CD4-positive, alpha-beta T cell (primary cell): ENCODE data around the gene SYTL3. TPM values are rescaled to one million over a fixed set of nuclear protein-coding genes. Genes with fewer than 3 reads are reported as not detected.

Source experiments
- ATAC-seq: fragments of 200-7000 bp; cut with Tn5 transposase; one replicate; pipeline ENCODE4 v1.10.0; 2022; ENCODE audit warnings: mild to moderate bottlenecking; ENCODE audit not compliant: poor library complexity
- CTCF ChIA-PET: fragments of 350-600 bp; sonication (Branson Sonifier 250); formaldehyde crosslinking; loops from one replicate; lab custom pipeline; 2021; ENCODE audit warnings: antibody characterized with exemption, inconsistent platforms; lab: Charles Lee
- POLR2A ChIA-PET: fragments of 350-600 bp; sonication (Branson Sonifier 250); formaldehyde crosslinking; loops from one replicate; lab custom pipeline; 2021; ENCODE audit warnings: antibody characterized with exemption, inconsistent platforms; lab: Charles Lee
- DNase-seq, 14 experiments: peaks; one replicate each; pipeline ENCODE4 v3.0.0-alpha.2; 2013 to 2020; ENCODE audit warnings: mixed read lengths in 2 of 14
- H3K27ac ChIP-seq, 2 donors: one replicate each; pipeline versions ENCODE4 v1.5.1 to v1.7.0; 2013; ENCODE audit warnings: low read length in 2 of 2, low read depth in 1 of 2, mild to moderate bottlenecking in 1 of 2
- H3K27me3 ChIP-seq, 2 experiments: 1 replicate in 1 of 2; 2 replicates in 1 of 2; pipeline versions ENCODE4 v1.6.1 to v1.7.0; 2013; ENCODE audit warnings: low read length in 2 of 2, control low read depth in 1 of 2, mild to moderate bottlenecking in 1 of 2, moderate library complexity in 1 of 2; ENCODE audit not compliant: insufficient read depth in 2 of 2, control insufficient read depth in 1 of 2
- H3K36me3 ChIP-seq: one replicate; pipeline ENCODE4 v1.6.1; 2013; ENCODE audit warnings: low read length, control low read depth; ENCODE audit not compliant: insufficient read depth
- H3K4me1 ChIP-seq: one replicate; pipeline ENCODE4 v1.6.1; 2013; ENCODE audit warnings: low read length, control low read depth; ENCODE audit not compliant: insufficient read depth
- H3K4me3 ChIP-seq: one replicate; pipeline ENCODE4 v1.5.1; 2013; ENCODE audit warnings: mild to moderate bottlenecking, low read length, moderate library complexity
- H3K9me3 ChIP-seq, 2 experiments: 1 replicate in 1 of 2; 2 replicates in 1 of 2; pipeline versions ENCODE4 v1.6.1 to v1.7.0; 2013; ENCODE audit warnings: low read length in 2 of 2, mild to moderate bottlenecking in 2 of 2, control low read depth in 1 of 2, moderate library complexity in 1 of 2; ENCODE audit not compliant: control insufficient read depth in 1 of 2, insufficient read depth in 1 of 2
- H3K27ac Mint-ChIP-seq: one replicate; pipeline ENCODE4 v1.8.0; 2020; ENCODE audit warnings: mixed read lengths
- H3K27me3 Mint-ChIP-seq: one replicate; pipeline ENCODE4 v1.8.0; 2021; ENCODE audit warnings: mixed read lengths
- H3K36me3 Mint-ChIP-seq: one replicate; pipeline ENCODE4 v1.8.0; 2021; ENCODE audit warnings: low read depth, mixed read lengths
- H3K4me1 Mint-ChIP-seq: one replicate; pipeline ENCODE4 v1.8.0; 2021; ENCODE audit warnings: low read depth, mixed read lengths
- H3K4me3 Mint-ChIP-seq: one replicate; pipeline ENCODE4 v1.8.0; 2020; ENCODE audit warnings: mild to moderate bottlenecking, mixed read lengths
- H3K9me3 Mint-ChIP-seq: one replicate; pipeline ENCODE4 v1.8.0; 2020; ENCODE audit warnings: mixed read lengths
- intact Hi-C, 2 experiments: fragments of 100-400 bp; cut with DNase I in 1 of 2; cut with micrococcal nuclease in 1 of 2; formaldehyde crosslinking; loops; one replicate each; pipeline versions ENCODE4 v1.15.1 to v1.9.0; 2023 to 2025; cut with DNase I, micrococcal nuclease
- total RNA-seq, 174 experiments: library from RNA in 2 of 174; stranded (reverse) in 2 of 174; gene quantifications; one replicate each; pipeline ENCODE4 v1.2.3 and lab custom pipeline; 2021 to 2026
- TF ChIP-seq, protein P1 (sequence below): fragments of 200-600 bp; IDR thresholded peaks from one replicate; pipeline ENCODE4 v1.8.0; 2022; ENCODE audit warnings: antibody characterized with exemption, mild to moderate bottlenecking

SYTL3 gene
- total RNA-seq, 2 experiments from 2014 or later: 41.2 to 42.7 TPM

DNA sequence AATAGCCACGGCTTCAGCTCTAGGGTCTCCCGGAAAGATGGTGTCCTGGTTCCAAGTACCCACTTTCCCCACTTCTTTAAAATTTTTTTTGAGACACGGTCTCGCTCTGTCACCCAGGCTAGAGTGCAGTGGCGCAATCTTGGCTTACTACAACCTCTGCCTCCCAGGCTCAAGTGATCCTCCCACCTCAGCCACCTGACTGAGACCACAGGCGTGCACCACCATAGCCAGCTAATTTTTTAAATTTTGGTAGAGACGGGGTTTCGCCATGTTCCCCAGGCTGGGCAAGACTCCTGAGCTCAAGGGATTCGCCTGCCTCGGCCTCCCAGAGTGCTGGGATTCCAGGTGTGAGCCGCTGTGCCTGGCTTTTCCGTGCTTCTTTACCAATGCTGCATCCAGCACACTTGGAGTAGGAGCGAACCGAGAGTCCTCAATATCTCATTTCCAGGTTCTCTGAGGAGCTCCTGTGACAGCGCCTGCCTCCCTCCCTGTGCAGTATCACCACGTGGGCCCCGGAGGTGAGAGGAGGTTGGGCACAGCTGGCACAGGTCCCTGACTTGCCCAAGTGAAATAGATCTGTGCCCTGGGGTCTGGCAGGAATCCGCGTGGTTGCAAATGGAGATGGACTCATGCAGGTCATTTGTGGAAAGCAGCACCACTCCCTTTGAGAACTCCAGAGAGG is 132.0 kb downstream of the SYTL3 start:
- Mint-ChIP-seq H3K4me1 (peaks cover 51% of the 10 kb centered on the region), H3K27ac (peak overlapping the region; percentile 72)

DNA sequence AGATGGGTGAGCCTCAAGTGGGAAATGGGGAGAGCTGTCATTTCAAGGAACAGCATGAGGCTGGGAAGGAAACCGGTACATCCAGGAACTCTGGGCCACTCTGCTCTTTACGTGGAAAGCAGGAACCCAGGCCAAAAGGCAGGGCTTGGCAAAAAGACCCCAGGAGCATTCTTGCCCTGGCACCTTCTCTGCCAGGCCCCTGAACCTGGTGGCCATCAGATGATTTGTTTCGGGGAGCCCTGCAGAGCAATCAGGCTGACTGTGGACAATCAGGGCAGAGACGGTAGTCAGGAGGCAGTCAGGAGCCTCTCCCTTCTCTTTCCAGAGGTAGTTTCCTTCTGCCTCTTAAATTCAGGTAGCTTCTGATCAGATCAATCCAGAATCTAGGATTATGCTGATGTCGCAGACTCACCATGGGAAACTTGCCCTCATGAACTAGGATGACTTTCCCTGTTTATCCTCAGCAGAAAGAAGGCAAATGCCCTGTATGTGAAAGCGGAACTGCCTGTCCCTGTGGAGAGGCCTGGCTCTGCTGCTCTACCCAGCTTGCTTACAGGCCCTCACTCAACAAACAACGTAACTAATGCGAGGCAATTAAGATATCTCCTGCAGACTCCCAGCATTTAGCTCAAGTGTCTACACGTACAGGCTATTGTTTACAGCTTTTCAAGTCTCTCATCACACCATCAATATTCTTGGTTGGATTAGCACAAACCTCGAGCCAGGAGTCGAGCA is 132.7 kb downstream of the SYTL3 start:
- Histone ChIP-seq H3K36me3 (peaks cover 97% of the 10 kb centered on the region), H3K27me3 (no peaks in the 10 kb centered on the region), H3K4me1 (peaks cover 24% of the 10 kb centered on the region), H3K4me3 (no peak overlapping the region), H3K9me3 (no peaks in the 10 kb centered on the region), H3K27ac (no peak overlapping the region)
- ATAC-seq (no peak), DNase-seq (no peak)
- CTCF ChIA-PET: interaction anchor here (0.8 kb wide), 1 partner anchor 191 kb away, joined by 3 read pairs; no protein-coding TSS in a partner anchor
- Mint-ChIP-seq H3K4me1 (peaks cover 51% of the 10 kb centered on the region), H3K4me3 (peak overlapping the region; percentile 56), H3K36me3 (peaks cover 100% of the 10 kb centered on the region), H3K27ac (peak overlapping the region; percentile 72), H3K9me3 (no peaks in the 10 kb centered on the region), H3K27me3 (no peaks in the 10 kb centered on the region)
- TF ChIP-seq, protein P1, sequence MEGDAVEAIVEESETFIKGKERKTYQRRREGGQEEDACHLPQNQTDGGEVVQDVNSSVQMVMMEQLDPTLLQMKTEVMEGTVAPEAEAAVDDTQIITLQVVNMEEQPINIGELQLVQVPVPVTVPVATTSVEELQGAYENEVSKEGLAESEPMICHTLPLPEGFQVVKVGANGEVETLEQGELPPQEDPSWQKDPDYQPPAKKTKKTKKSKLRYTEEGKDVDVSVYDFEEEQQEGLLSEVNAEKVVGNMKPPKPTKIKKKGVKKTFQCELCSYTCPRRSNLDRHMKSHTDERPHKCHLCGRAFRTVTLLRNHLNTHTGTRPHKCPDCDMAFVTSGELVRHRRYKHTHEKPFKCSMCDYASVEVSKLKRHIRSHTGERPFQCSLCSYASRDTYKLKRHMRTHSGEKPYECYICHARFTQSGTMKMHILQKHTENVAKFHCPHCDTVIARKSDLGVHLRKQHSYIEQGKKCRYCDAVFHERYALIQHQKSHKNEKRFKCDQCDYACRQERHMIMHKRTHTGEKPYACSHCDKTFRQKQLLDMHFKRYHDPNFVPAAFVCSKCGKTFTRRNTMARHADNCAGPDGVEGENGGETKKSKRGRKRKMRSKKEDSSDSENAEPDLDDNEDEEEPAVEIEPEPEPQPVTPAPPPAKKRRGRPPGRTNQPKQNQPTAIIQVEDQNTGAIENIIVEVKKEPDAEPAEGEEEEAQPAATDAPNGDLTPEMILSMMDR: no peak
- POLR2A ChIA-PET: interaction anchor here (1.1 to 2.5 kb wide), 2 partner anchors 10 to 87 kb away, joined by 3 to 9 read pairs; no protein-coding TSS in a partner anchor
- intact Hi-C loops: no loop called here

More for the DNA sequence above, 132.0 kb downstream of the SYTL3 start:
- Histone ChIP-seq H3K9me3 (no peaks in the 10 kb centered on the region), H3K27me3 (no peaks in the 10 kb centered on the region), H3K27ac (no peak overlapping the region), H3K4me3 (no peak overlapping the region), H3K4me1 (peaks cover 24% of the 10 kb centered on the region), H3K36me3 (peaks cover 97% of the 10 kb centered on the region)
- no peaks in the 10 kb centered on the region for H3K9me3 Mint-ChIP-seq
- peak overlapping the region; percentile 56 for H3K4me3 Mint-ChIP-seq
- POLR2A ChIA-PET: interaction anchor here (2.5 to 3.4 kb wide), 2 partner anchors 7 to 88 kb away, joined by 9 read pairs; no protein-coding TSS in a partner anchor
- TF ChIP-seq, protein P1: no peak
- intact Hi-C loops: no loop called here
- peaks cover 100% of the 10 kb centered on the region for H3K36me3 Mint-ChIP-seq
- H3K27me3 Mint-ChIP-seq: no peaks in the 10 kb centered on the region
- ATAC-seq (no peak), DNase-seq (no peak)
- CTCF ChIA-PET: no interaction called here

DNA sequence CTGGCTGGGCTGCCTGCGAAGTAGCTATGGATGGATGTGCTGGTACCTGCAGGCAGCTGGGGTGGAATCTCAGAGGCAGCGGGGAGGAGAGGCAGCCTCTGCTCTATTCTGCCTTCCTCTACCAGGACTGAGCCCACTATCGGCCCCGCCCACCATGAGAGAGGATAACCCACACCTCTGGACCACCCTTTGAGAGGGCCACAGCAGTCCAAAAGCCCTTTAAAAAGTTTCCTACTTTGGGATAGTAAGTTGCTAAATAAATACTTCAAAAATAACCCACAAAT is 133.3 kb downstream of the SYTL3 start:
- Histone ChIP-seq H3K27ac (no peak overlapping the region), H3K36me3 (peaks cover 97% of the 10 kb centered on the region), H3K27me3 (no peaks in the 10 kb centered on the region), H3K9me3 (no peaks in the 10 kb centered on the region), H3K4me3 (no peak overlapping the region), H3K4me1 (peaks cover 24% of the 10 kb centered on the region)
- Mint-ChIP-seq H3K36me3 (peaks cover 100% of the 10 kb centered on the region), H3K4me1 (peaks cover 52% of the 10 kb centered on the region), H3K27me3 (no peaks in the 10 kb centered on the region), H3K27ac (peak overlapping the region; percentile 72), H3K9me3 (no peaks in the 10 kb centered on the region), H3K4me3 (no peak overlapping the region)
- DNase-seq (no peak), ATAC-seq (no peak)
- ChIA-PET CTCF (interaction anchor here (0.8 kb wide), 1 partner anchor 191 kb away, joined by 3 read pairs; no protein-coding TSS in a partner anchor), POLR2A (interaction anchor here (1.1 kb wide), 1 partner anchor 11 kb away, joined by 3 read pairs; no protein-coding TSS in a partner anchor)
- intact Hi-C loops: no loop called here
- TF ChIP-seq, protein P1: no peak
